ENCODE measurements around the gene MOAP1.
"Not testable (repeated sequence)": the region's sequence is repeated elsewhere in the genome, so short reads cannot be mapped to it uniquely, and the experiment has no call there.

Gene MOAP1

GRCh38 chr14:93184391-93185348 lies at the start of gene MOAP1, which contains the start of gene LYSET:
TSS of gene MOAP1 (minus strand) at chr14:93184897. CDS start at chr14:93184242, 655 bp downstream.
TSS of gene LYSET (plus strand) at chr14:93185317. CDS start at chr14:93185406, 89 bp downstream.
- peak within 1 kb of the TSS; percentile 94 for H3K4me3 ChIP-seq (ENCODE audit: low read length)
- TF ChIP-seq, protein P1, sequence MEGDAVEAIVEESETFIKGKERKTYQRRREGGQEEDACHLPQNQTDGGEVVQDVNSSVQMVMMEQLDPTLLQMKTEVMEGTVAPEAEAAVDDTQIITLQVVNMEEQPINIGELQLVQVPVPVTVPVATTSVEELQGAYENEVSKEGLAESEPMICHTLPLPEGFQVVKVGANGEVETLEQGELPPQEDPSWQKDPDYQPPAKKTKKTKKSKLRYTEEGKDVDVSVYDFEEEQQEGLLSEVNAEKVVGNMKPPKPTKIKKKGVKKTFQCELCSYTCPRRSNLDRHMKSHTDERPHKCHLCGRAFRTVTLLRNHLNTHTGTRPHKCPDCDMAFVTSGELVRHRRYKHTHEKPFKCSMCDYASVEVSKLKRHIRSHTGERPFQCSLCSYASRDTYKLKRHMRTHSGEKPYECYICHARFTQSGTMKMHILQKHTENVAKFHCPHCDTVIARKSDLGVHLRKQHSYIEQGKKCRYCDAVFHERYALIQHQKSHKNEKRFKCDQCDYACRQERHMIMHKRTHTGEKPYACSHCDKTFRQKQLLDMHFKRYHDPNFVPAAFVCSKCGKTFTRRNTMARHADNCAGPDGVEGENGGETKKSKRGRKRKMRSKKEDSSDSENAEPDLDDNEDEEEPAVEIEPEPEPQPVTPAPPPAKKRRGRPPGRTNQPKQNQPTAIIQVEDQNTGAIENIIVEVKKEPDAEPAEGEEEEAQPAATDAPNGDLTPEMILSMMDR (conservative IDR thresholded peaks at IDR 0.05; ENCODE audit: low read length): no peak
- peak; percentile 84 for DNase-seq (ENCODE audit: low read depth)

- not testable (repeated sequence) for DNase-seq (ENCODE audit: low read depth)
Observed at GRCh38 chr14:93233078-93233477, 48.4 kb upstream of the MOAP1 start.

DNA sequence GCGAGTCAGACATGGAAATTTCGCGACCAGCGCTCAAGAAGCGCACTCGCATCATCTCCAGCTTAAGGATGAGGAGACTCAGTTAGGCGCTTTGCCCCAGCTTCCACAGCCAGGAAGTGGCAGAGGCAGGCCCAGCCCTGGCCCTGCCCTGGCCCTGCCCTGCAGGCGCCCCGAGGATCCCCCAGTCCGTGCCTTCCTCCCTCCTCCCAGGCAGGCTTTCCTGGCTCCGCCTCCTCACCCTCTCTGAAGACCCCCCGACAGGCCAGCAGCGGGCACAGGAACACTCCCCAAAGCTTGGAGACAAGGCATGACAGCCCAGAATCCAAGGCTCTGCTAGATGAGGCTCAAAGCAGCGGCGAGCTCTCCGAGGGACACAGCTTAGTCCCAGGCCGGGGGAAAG lies 47.5 kb upstream of the MOAP1 start:
- TF ChIP-seq, protein P1 (conservative IDR thresholded peaks at IDR 0.05; ENCODE audit: low read length): no peak
- DNase-seq (ENCODE audit: low read depth): no peak
- peak overlapping the region; percentile 63 for H3K4me3 ChIP-seq (ENCODE audit: low read length)

More at GRCh38 chr14:93233078-93233477, 48.4 kb upstream of the MOAP1 start:
- H3K4me3 ChIP-seq (ENCODE audit: low read length): not testable (repeated sequence)

GRCh38 chr14:93231129-93231979 lies 46.7 kb upstream of the MOAP1 start:
- peak overlapping the region; percentile 63 for H3K4me3 ChIP-seq (ENCODE audit: low read length)
- peak; percentile 34 for DNase-seq (ENCODE audit: low read depth)
- TF ChIP-seq, protein P1 (conservative IDR thresholded peaks at IDR 0.05; ENCODE audit: low read length): no peak

DNA sequence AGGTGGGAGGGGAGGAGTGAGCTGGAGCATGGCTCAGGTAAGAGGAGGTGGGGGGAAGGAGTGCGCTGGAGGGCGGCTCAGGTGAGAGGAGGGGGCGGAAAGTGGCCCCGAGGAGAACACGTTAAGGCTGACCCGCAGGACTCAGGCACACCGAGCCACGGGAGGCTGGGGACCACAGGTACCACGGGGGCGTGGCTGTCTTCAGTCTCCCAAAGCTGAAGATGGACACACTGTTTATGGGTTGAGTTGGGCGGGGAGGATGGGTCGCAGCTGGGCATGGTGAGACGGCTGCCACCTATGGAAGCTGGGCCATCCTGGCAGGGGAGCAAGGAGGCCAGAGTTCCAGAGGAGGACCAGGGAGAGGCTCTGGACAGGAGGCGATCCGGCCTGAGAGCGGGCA lies 45.8 kb upstream of the MOAP1 start:
- TF ChIP-seq, protein P1 (conservative IDR thresholded peaks at IDR 0.05; ENCODE audit: low read length): no peak
- DNase-seq (ENCODE audit: low read depth): no peak
- no peak overlapping the region for H3K4me3 ChIP-seq (ENCODE audit: low read length)

GRCh38 chr14:93228550-93228949 lies 43.9 kb upstream of the MOAP1 start:
- DNase-seq (ENCODE audit: low read depth): no peak
- H3K4me3 ChIP-seq (ENCODE audit: low read length): no peak overlapping the region
- TF ChIP-seq, protein P1 (conservative IDR thresholded peaks at IDR 0.05; ENCODE audit: low read length): no peak

DNA sequence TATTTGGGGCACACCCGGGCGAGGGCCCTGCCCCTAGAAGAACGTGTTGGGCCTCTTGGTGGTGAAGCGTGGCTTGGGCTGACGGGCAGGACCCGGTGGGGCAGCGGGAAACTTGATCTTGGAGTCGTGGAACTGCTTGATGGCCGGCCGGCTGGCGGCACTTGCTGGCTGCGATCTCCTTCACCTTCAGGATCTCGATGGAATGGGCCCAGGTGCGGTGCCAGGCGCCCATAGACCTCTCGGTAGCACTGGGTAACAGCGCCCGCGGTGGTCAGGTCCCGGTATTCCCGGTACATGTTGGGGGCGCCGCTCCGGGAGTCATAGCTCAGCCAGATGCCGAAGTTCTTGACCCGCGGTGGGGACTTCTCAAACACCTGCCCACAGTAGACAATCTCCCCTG lies 38.9 kb upstream of the MOAP1 start:
- DNase-seq (ENCODE audit: low read depth): no peak
- no peak overlapping the region for H3K4me3 ChIP-seq (ENCODE audit: low read length)
- TF ChIP-seq, protein P1 (conservative IDR thresholded peaks at IDR 0.05; ENCODE audit: low read length): no peak

Data from AG10803 (cell line).